GM21825 (cell line): ENCODE measurements around the gene KRTAP19-1.
"Not testable (repeated sequence)": the region's sequence is repeated elsewhere in the genome, so short reads cannot be mapped to it uniquely, and the experiment has no call there.

ENCODE experiments used
- ATAC-seq: cut with Tn5 transposase; IDR thresholded peaks from one replicate; pipeline ENCODE4 v1.9.1; 2021; ENCODE audit warnings: mild to moderate bottlenecking, moderate library complexity; ENCODE audit not compliant: unreplicated experiment

The KRTAP19-1 gene

DNA sequence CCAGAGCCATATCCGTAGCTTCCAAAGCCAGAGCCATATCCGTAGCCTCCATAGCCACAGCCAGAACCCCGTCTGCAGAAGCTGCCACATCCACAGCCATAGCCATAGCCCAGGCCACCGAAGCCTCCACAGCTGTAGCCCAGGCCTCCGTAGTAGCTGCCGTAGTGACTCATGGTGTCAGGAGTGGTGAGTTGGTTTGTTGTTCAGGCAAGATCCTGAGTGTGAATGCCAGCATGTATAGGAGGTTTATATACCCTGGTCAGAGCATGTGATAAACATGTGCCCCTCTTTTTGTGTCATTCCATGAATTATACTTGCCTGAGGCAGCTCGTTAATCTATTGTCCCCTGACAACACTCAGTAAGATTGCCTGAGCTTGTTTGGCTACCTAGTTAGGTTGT is at the start of gene KRTAP19-1:
Gene KRTAP19-1 (minus strand): TSS at position 223 of the 400 bp plus-strand sequence. CDS start 50 bp downstream, at position 173.
- no peak for ATAC-seq

- no peak for ATAC-seq
These were observed 38.7 kb upstream of the KRTAP19-1 start for GRCh38 chr21:30518876-30519275.

GRCh38 chr21:30515681-30516080 is 35.5 kb upstream of the KRTAP19-1 start:
- no peak for ATAC-seq

GRCh38 chr21:30505621-30506205 is 25.5 kb upstream of the KRTAP19-1 start:
- ATAC-seq = not testable (repeated sequence)

- ATAC-seq = no peak
These were observed 21.9 kb upstream of the KRTAP19-1 start, which contains the start of gene KRTAP19-5 for GRCh38 chr21:30502041-30502440. TSS of gene KRTAP19-5 (minus strand) at chr21:30502141. CDS start at chr21:30502090, 51 bp downstream.

DNA sequence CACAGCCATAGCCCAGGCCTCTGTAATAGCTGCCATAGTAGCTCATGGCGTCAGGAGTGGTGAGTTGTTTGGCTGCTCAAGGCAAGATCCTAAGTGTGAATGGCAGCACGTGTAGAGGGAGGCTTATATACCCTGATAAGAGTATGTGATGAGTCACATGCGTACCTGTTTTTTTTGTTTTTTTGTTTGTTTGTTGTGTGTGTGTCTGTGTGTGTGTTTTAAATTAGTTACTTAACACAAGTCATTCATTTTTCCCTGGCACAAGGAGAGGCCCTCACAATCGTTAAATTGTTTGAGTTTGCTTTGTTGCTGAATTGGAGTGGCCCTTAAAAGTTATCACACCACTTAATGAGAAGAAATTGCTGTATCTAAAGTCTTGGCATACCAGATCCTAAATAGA is 16.9 kb upstream of the KRTAP19-1 start, which contains the start of gene KRTAP19-4:
Gene KRTAP19-4 (minus strand): TSS at position 101 of the 400 bp plus-strand sequence. CDS start 55 bp downstream, at position 46.
- ATAC-seq = no peak

- no peak for ATAC-seq
These were observed 11.8 kb upstream of the KRTAP19-1 start, which contains the start of gene KRTAP19-3 for GRCh38 chr21:30491963-30492428. TSS of gene KRTAP19-3 (minus strand) at chr21:30492013. CDS start at chr21:30491957, 56 bp downstream.

- no peak for ATAC-seq
These were observed 7.2 kb upstream of the KRTAP19-1 start, which contains the start of gene KRTAP19-2 for GRCh38 chr21:30487336-30487735. TSS of gene KRTAP19-2 (minus strand) at chr21:30487436. CDS start at chr21:30487348, 88 bp downstream.

DNA sequence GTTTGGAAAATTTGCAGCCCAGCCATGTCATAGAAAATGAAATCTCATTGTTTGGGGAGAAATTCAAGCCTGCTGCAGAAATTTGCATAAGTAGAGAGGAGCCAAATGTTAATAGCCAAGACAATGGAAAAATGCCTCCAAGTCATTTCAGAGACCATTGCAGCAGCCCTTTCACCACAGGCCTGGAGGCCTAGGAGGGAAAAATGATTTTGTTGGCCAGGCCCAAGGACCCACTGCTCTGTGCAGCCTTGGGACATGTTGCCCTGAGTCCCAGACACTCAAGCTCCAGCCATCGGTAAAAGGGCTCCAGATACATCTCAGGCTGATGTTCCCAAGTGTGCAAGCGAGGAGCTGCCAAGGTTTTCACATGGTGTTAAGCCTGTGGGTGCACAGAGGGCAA is 6.0 kb upstream of the KRTAP19-1 start:
- ATAC-seq = no peak

- no peak for ATAC-seq
These were observed 2.0 kb upstream of the KRTAP19-1 start for GRCh38 chr21:30482130-30482529.

- ATAC-seq = no peak
These were observed 908 bp downstream of the KRTAP19-1 start for GRCh38 chr21:30479259-30479658.

- no peak for ATAC-seq
These were observed 2.2 kb downstream of the KRTAP19-1 start for GRCh38 chr21:30478004-30478403.

- no peak for ATAC-seq
These were observed 11.1 kb downstream of the KRTAP19-1 start for GRCh38 chr21:30468900-30469714.

GRCh38 chr21:30463713-30464112 is 16.5 kb downstream of the KRTAP19-1 start:
- ATAC-seq = no peak

- no peak for ATAC-seq
These were observed 31.7 kb downstream of the KRTAP19-1 start for GRCh38 chr21:30448514-30448913.

DNA sequence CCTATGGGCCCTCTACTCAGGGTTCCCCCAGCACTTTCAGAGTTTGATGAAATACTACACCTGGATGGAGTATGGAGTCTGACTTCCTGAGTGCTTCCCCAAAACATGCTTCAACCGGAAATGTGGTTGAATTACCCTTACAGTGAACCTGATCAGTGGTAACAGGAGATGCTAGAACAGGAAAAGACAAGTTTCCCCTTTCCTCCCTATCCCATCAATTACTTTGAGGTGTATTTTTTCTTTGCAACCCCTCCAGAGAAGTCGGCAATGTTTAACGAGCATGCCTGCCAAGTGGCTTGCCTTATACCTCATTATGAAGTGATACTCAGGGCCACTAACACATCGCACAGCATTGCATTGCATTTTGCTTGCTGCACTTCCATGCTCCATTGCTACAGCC is 33.1 kb downstream of the KRTAP19-1 start:
- ATAC-seq = no peak

DNA sequence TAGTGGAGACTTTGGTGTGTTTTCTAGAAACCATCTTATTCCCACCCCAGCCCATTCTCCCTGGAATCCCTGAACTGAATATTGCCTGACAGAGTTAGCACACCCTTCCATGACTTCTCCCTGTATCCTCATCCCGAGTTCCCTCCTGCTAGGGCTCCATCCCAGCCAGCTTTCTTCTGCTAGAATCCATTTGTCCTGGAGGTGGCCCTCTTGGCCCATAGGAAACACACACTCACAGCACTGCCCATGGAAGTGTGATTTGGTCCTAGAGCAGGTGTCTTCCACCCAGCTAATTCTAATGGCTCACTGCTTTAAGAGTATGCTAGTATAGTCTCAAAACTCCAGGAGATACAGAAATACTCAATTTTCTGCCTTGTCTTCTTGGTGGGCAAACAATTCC is 36.0 kb downstream of the KRTAP19-1 start:
- ATAC-seq = no peak

DNA sequence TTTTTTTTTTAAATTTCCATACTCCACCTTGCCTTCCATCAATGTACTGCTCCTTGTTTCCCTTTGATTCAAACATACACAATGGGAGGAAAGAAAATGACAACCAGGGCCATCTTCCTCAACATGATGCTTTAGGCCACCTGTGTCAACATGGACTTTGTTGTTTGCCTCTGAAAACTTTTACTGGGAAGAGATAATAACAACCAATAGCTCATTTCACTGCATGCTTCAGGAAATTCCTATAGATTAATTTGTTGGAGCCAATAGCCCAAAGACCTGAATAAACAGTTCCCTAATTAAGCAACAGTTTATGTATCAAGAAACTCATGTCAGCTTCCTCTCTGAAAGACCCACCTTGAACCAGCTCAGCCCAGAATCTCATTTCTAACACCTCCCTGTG is 36.9 kb downstream of the KRTAP19-1 start:
- no peak for ATAC-seq

- ATAC-seq = no peak
These were observed 40.2 kb downstream of the KRTAP19-1 start, which contains the start of gene KRTAP15-1 for GRCh38 chr21:30439975-30440374. TSS of gene KRTAP15-1 (plus strand) at chr21:30440275. CDS start at chr21:30440328, 53 bp downstream.

- no peak for ATAC-seq
These were observed 43.1 kb downstream of the KRTAP19-1 start for GRCh38 chr21:30437010-30437565.

DNA sequence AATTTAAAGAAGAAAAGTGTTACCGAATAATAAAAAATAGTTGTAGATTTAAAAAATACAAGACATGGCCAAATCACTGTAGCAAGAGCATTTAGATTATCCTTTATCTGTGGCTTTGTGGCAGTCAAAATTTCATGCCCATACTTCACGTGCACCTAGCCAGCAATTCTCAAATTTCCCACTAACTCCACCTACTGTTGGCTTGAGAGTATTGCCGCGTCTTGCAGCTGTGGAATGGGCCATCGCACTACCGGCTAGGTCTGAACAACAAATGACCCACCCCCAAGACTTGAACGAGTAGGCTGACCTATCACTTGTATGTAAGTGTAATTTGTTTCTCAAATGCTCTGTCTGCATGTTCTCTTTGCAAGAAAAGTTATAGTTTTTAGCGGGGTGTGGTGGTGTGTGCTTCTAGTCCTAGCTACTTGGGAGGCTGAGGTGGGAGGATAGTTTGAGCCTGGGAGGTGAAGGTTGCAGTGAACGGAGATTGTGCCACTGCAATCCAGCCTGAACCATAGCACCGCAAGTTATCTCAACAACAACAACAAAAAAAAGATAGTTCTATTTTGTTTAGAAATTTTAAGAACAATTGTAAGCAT is 46.0 kb downstream of the KRTAP19-1 start:
- ATAC-seq = no peak
